ENCODE data around the gene ARHGAP12.

GRCh38 chr10:31757831-31758230, 170.8 kb downstream of the ARHGAP12 start:
- TF ChIP-seq CTCF (IDR thresholded peaks at IDR 0.05), result no peak
- no peak for TF ChIP-seq ESRRA (CRISPR knock-in tag; IDR thresholded peaks at IDR 0.05; ENCODE audit: borderline replicate concordance)
